Measurements from ENCODE around the gene BACH2. TPM values are rescaled to one million over a fixed set of nuclear protein-coding genes. Genes with fewer than 3 reads are reported as not detected.

The BACH2 gene
- total RNA-seq, 1 experiment from 2014 or later, result 3.3 TPM

DNA sequence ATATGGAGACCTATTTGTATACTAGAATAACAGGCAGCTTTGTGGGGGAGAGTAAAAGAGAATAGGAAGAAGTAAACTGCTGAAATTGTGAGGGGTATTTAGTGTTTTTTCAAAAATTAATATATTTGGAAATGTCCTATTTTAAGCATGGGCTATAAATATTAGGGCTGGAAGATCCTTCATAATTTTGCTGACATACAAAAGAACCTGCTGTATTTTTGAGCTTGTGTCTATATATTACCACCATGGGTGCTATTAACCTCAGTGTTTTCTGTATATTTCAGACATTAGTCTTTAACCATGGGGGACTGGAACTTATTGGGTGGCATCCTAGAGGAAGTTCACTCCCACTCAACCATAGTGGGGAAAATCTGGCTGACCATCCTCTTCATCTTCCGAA is 402.5 kb downstream of the BACH2 start, which contains the start of gene GJA10:
GJA10 (plus strand) TSS at position 301 of the 400 bp plus-strand sequence; CDS start at position 301, 0 bp downstream.
- ATAC-seq (no peak), DNase-seq (ENCODE audit: low read depth, low spot score) (no peak)
- Histone ChIP-seq H3K4me3 (replicated peaks in 1 of 2; ENCODE audit: low read depth in 1 of 2, low read length in 2 of 2) (no peak within 1 kb of the TSS), H3K79me2 (ENCODE audit: insufficient read depth, low read length) (no peaks in the 10 kb centered on the region), H2AFZ (ENCODE audit: low read depth, low read length, poor library complexity, severe bottlenecking) (no peak within 1 kb of the TSS), H3K27me3 (ENCODE audit: insufficient read depth, low read length) (peaks cover 7% of the 10 kb centered on the region; the same call in 1 of the 2 replicates), H3K4me2 (ENCODE audit: low read length) (no peak within 1 kb of the TSS), H3K4me1 (ENCODE audit: control insufficient read depth in 1 of 2, insufficient read depth in 2 of 2, low read length in 2 of 2) (no peaks in the 10 kb centered on the region), H3K9ac (ENCODE audit: low read length) (no peak within 1 kb of the TSS), H3K9me3 (ENCODE audit: control insufficient read depth in 1 of 2, insufficient read depth in 1 of 2, low read depth in 1 of 2, low read length in 2 of 2) (no peaks in the 10 kb centered on the region), H3K27ac (ENCODE audit: low read depth, low read length) (no peak within 1 kb of the TSS), H3K36me3 (ENCODE audit: control insufficient read depth in 1 of 2, insufficient read depth in 2 of 2, low read length in 2 of 2) (no peaks in the 10 kb centered on the region), H3K9me2 (ENCODE audit: insufficient read depth) (no peaks in the 10 kb centered on the region), H4K20me1 (ENCODE audit: insufficient read depth) (no peaks in the 10 kb centered on the region)
- no TSS peak for BruUV-seq (replicated peaks)
- RAD21 ChIA-PET (ENCODE audit: low non-redundant PET in 1 of 2, low total read pairs in 2 of 2, uncharacterized antibody in 2 of 2, unreplicated experiment in 2 of 2), result no interaction called here
- POLR2A ChIA-PET, result no interaction called here
- intact Hi-C loops (cut with micrococcal nuclease), result no loop called here
- TF ChIP-seq YY1 (IDR thresholded peaks at IDR 0.05; ENCODE audit: extremely low read depth, insufficient replicate concordance, low read depth, low read length) (no peak), MAX (IDR thresholded peaks at IDR 0.05) (no peak), EGR1 (IDR thresholded peaks at IDR 0.05; ENCODE audit: low read depth) (no peak), CEBPB (IDR thresholded peaks at IDR 0.05; ENCODE audit: low read depth) (no peak), JUND (IDR thresholded peaks at IDR 0.05) (no peak), ZBTB33 (IDR thresholded peaks at IDR 0.05; ENCODE audit: extremely low read depth, insufficient replicate concordance, low read length) (no peak)
- TF ChIP-seq, protein P1, sequence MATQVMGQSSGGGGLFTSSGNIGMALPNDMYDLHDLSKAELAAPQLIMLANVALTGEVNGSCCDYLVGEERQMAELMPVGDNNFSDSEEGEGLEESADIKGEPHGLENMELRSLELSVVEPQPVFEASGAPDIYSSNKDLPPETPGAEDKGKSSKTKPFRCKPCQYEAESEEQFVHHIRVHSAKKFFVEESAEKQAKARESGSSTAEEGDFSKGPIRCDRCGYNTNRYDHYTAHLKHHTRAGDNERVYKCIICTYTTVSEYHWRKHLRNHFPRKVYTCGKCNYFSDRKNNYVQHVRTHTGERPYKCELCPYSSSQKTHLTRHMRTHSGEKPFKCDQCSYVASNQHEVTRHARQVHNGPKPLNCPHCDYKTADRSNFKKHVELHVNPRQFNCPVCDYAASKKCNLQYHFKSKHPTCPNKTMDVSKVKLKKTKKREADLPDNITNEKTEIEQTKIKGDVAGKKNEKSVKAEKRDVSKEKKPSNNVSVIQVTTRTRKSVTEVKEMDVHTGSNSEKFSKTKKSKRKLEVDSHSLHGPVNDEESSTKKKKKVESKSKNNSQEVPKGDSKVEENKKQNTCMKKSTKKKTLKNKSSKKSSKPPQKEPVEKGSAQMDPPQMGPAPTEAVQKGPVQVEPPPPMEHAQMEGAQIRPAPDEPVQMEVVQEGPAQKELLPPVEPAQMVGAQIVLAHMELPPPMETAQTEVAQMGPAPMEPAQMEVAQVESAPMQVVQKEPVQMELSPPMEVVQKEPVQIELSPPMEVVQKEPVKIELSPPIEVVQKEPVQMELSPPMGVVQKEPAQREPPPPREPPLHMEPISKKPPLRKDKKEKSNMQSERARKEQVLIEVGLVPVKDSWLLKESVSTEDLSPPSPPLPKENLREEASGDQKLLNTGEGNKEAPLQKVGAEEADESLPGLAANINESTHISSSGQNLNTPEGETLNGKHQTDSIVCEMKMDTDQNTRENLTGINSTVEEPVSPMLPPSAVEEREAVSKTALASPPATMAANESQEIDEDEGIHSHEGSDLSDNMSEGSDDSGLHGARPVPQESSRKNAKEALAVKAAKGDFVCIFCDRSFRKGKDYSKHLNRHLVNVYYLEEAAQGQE (IDR thresholded peaks at IDR 0.05; ENCODE audit: low read depth), result no peak
- CTCF ChIA-PET, result no interaction called here

Data from HCT116 (cell line).